NCI-H2029 treated with DMSO at 0.1 percent for 48 hours (cell line): ENCODE data around the gene KIRREL3.
A peak's percentile ranks its signal among the peaks of the same experiment; 100 is the strongest.

ENCODE experiments used
- DNase-seq: peaks from one replicate; lab custom pipeline; 2025; lab: John Stamatoyannopoulos, UW

Gene KIRREL3

DNA sequence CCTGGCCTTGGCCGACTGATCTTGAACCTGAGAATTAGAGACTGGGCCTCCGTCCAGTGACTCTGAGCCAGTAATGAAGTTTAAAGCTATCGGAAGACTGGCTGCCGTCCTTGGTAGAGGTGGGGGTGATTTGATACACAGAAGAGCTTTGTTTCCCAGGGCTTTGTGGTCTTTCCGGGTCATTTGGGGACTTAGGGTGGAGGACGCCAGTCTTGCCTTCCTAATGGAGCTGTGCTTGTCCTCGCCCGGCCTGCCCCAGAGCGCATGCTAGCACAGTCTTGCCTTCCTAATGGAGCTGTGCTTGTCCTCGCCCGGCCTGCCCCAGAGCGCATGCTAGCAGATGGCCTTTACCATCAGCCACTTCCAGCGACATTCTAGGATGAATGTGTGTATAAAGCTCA, 579.3 kb downstream of the KIRREL3 start:
- DNase-seq: no peak

DNA sequence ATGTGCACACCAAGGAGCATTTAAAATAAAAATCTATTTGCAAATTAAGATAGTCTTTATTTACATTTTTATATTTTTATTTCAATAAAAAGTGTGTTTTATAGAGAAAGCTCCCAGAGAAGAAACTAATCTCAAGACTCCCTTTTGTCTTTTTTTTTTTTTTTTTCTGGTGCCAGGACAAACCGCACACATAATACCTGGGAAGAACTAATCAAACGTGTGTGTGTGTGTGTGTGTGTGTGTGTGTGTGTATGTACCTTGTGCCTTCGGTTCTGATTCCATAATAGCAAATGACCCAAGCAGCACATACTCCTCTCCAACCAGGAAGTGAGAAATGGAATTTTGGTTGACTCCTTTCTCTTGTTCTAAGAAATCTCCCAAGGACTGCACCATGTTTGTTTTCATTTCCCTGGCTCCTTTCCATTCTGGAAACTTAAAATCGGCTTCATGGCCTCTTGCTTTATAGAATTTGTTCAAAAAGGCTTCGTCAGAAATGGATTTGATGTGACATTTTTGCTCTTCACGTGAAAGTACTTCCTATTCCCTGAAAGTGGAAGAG, 579.8 kb downstream of the KIRREL3 start:
- DNase-seq: no peak

DNA sequence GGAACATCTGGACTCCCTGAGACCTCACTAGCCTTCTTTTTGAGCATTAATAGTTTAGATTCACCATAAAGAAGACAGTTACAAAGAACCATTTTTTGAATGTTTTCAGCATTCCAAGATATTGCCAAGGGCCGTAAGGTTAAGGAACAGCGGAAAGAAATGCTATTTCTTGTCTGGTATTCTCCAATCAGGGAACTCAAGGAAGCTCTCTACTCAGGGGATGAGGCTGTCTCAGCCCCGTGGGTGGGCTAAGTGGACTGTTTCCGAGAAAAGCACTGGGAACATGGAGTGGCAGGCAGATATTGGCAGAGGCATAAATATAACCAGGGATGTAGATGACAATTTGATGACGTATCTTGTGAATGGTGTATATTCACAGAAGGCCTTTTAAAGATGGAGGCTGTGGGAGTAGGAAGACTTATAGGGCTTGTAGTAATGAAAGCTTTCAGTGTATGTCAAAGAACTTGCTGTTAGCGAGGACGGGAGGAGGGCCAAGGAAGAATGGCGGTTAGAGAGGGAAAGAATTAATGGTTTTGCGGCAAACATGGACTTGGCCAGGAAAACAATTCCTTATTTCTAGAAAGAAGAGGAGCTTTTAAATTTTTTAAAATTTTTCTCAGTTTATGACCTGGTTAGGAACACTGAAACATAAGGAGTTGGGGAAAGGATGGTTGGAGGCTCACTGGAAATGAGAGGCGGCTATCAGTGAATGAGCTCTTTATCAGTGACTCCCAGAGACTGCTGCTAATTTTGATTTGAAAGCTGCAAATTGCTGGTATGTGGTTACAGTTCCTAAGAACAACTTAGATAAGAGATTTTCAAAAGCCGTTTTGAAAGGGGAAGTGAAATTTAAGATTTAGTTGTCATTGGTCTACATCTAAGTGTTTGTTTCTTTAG, 580.5 kb downstream of the KIRREL3 start:
- no peak for DNase-seq

DNA sequence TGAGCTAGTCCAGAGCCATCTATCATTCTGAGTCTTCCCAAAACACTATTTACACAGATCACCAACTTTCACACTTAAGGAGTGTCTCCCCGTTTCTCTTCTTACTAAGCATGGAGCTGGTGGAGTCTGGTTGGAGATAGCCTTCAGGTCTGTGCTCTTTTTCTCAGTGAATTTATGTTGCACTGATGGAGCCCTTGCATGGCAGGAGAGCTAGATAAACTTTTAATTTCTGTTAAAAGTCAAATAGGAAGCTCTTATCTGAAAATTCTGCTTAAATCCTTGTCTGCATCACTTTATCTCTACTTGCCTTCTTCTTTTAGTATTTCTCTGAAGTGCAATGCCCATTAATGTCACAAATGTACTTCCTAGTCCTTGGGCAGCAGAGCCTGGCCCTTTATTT, 581.7 kb downstream of the KIRREL3 start:
- no peak for DNase-seq

DNA sequence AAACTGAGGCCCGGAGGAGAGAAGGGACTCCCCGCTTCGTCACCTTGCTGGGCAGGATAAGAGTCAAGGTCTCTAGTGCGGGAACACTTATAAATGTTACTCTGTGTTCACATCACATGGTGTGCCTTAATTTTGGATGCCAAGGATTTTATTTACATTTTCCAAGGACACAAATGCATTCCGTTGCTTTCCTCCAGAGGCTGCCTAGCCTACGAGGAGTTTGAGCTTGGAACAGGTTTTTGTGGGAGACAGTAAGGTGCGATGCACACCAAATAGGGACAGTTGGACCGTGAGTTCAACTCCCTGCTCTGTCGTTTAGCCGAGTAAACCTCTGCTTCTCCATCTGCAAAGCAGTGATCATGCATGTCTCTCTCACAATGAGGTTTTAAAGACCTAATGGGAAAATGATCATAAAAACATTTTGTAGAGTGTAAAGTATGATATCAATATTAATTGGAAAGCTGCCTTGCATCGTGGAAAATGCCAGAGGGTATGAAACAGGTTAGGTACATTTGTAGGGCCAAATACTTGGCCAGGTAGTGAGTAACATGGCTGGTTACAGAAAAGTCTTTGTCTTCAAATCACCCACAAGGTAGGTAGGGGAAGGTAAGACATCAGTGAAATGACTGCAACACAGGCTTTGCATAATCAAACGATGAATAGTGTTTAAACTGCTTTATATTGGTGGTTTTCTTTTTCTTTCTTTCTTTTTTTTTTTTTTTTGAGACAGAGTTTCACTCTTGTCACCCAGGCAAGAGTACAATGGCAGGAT, 583.3 kb downstream of the KIRREL3 start:
- DNase-seq: no peak

DNA sequence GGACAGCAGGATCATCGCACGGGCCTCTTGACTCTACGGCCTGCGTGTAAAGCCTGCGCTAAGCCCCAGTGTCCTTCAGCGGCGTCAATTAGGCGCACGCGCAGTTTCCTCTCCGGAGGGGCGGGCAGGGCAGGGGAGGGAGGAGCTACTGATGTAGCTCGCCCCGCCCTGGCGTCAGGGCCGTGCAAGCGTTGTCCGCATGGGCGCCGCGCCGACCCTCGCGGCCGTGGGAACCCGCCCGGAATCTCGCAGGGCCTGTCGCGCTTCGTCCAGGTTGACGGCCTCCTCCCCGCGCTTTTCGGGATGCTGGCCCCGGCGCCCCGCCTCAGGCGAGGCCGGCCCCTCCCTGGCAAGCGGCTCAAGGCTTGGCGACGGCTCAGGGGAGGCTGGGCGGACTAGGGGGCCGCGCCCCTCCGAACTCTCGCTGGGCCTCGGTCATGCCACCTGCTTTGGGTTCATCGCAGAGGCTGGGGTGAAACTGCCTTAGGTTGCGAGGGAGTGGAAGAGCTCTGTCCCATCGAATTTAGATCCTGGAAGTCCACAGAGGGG, 584.0 kb downstream of the KIRREL3 start:
- DNase-seq: peak; percentile 44

DNA sequence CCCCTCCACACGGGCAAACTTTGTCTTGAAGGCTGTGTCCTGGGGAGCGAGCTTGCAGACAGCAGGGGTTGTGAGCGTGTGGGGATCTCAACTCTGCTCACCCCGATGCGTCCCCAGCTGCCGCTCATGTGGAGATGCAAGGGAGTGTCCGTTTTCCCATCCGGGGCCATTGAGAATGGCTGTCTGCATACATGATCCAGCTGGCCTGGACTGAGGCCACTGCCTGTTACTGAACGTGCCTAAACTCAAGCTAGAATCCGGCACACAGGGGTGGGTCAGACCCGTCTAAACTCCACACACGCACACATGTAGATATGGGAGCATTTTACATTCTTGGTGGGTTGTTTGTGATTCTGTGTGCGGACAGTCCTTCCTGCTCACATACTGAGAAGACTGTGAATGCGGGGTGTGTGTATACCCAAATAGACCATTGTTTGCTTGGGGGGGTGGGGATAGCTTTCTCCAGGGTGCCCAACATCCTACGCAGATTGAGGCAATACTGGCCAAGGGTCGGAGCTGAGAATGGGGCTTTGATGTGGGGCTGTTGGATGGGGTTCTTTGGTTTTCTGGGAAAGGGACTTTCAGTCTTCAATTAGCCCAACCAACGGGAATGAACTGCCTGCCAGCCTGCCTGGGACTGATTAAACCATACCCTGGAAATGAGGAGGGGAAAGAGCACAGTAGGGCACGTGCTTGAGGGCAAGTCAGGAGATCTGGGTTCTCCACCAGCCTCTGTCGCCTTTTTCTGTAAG, 584.7 kb downstream of the KIRREL3 start:
- no peak for DNase-seq

DNA sequence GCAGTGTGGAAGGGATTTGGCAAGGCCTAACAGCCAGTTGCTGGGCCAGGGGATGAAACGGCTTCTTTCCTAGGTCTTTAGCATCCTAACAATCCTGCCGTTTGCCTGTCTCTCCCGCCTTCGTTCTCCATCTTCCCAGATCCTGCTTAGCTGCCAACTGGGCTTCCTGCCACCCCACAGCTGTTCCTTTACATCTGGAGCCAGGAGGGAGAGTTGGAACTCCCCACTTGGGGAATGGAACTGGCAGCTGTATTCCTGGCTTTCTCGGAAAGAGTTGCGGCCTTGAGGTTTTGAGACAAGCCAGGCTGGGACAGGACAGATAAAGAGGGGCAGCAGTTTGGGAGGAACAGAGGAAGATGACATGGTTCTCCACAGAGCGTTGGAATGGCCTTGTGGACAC, 585.4 kb downstream of the KIRREL3 start:
- no peak for DNase-seq

DNA sequence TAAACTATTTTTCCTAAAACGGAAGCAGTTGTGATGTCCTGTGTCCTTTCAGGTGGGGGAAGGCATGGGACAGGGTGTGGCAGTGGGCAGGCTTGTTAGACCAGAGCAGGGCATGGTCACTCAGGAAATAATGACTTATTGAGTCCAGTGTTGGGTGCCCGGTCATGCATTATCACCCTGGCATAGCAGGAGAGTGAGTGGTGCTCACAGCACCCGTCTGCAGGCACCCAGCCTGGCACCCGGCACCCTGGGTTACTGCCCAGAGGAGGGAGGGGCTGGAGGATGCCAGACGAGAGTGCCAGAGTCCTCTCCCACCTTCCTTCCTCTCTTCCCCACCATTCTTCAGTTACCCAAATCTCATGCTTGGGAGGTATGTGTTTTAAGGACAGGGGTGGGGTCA, 586.0 kb downstream of the KIRREL3 start:
- DNase-seq: no peak

DNA sequence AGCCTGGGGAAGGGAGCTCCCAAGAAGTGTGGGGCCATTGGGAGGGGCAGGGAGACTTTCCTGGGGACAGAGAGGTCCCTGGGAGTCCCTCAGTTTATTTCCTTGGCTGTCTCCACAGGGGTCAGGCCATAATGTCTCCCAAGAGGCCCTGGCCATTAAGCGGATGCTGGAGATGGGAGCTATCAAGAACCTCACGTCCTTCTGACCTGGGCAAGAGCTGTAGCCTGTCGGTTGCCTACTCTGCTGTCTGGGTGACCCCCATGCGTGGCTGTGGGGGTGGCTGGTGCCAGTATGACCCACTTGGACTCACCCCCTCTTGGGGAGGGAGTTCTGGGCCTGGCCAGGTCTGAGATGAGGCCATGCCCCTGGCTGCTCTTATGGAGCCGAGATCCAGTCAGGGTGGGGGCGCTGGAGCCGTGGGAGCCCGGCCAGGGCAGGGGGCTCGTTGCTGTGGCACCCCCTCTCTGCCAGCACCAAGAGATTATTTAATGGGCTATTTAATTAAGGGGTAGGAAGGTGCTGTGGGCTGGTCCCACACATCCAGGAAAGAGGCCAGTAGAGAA, 586.6 kb downstream of the KIRREL3 start:
- DNase-seq: no peak

DNA sequence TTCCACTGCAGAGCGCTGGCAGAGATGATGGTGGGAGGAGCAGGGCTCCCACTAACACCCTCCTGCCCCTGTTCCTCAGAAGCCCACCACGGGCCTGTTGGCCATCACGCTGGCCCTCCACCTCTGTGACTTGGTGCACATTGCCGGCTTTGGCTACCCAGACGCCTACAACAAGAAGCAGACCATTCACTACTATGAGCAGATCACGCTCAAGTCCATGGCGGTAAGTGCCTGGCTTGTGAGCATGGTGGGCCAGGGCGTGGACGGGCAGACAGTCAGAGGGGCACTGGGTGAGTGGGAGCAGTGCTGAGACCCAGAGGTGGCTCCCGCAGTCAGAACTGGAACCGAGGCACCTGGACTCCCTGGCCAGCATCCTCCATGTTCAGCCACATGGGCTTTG, 587.1 kb downstream of the KIRREL3 start:
- no peak for DNase-seq

DNA sequence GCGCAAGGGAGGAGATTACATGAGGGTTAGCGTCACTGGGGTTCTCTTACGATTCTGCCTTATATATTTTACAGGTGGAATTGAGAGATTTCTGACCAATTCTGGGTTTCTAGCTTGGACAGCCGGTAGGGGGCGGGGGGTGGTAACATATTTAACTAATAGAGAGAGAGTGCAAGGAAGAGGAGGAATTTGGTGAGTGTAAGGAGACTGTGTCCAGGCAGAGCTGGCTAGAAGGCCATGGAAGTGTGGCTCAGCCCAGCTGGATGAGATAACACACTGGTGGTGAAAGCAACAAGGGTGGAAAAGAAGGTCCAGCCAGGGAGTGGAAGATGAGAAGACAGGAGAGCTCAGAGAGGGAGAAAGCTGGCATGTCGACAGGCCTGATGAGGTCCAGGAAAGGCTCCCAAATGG, 588.6 kb downstream of the KIRREL3 start:
- no peak for DNase-seq

DNA sequence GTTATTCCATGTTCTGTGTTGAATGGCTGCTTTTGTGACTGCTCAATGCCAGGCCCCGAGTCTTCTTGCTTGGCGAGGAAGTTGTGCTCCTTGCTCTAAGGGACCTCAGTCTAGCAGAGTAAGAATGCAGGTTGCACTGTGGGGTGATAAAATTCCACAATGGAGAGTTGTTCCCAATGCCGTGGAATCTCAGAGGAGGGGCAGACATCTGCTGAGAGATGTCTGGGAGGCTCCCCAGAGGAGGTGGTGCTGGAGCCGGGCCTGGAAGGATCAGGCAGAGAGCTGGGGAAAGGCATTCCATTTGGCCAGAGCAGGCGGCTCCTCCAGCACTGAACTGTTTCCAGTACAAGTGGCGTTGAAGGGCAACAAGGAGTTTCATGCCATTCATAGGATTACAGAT, 589.9 kb downstream of the KIRREL3 start:
- no peak for DNase-seq

DNA sequence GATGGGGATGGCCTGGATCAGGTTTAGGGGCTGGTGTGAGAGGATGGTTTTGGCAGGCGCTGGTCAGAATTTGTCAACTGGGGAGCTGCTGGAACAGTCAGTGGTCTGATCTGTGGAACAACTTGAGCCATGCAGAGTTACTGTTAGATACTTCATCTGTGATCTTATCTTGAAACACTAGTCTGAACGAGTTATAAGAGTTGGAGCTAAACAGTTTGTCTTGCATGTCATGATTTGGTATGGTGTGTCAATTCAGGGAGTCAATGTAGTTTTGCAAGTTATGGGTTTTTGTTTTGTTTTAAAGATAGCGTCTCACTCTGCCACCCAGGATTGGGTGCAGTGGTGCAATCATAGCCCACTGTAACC, 591.0 kb downstream of the KIRREL3 start:
- no peak for DNase-seq

DNA sequence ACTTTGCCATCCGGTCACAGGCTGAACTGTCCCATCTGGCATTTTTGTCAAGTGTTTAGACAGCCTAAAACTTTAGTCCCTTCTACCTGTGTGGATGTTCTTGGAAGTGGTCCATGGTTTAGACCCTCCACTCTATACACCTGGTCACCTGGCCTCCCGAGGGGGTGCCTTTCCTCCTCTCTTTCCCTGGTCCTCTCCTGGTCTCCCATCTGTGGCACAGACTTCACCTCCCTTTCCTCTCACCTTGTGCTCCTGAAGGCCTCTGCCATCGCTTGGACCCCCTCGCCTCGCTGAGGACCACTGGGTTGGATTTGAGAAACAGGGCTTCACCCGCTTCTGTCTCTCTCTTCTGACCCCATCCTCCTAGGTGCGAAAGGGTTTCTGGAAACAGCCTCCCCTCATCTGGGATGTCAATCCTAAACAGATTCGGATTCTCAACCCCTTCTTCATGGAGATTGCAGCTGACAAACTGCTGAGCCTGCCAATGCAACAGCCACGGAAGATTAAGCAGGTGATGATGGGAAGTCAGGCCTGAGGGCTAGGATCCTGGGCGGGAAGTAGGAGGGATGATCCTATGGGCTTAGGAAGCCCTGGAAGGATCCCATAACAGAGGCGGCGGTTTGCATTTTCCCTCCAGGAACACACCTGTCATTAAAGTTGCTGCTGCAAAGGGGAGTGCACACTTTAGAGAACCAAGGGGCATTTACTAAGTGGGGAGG, 591.5 kb downstream of the KIRREL3 start:
- no peak for DNase-seq

DNA sequence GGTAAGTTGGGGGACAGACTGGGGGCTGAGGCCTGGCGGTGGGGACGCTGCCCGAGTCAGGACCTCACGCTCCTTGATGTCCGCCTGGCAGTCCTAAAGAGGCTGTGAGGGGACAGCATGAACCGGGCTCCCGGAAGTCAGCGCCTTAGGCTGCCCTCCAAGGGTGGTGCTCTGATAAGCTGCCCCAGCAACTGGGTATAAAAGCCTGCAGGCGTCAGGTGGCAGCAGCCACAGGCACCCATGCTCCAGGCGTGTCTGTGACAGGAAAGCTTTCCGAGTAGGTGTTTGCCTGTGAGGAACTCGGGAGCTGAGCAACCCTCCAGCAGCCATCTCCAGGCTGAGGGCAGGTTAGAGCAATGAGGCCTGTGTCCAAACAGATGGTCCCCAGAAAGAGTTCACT, 592.1 kb downstream of the KIRREL3 start:
- no peak for DNase-seq

DNA sequence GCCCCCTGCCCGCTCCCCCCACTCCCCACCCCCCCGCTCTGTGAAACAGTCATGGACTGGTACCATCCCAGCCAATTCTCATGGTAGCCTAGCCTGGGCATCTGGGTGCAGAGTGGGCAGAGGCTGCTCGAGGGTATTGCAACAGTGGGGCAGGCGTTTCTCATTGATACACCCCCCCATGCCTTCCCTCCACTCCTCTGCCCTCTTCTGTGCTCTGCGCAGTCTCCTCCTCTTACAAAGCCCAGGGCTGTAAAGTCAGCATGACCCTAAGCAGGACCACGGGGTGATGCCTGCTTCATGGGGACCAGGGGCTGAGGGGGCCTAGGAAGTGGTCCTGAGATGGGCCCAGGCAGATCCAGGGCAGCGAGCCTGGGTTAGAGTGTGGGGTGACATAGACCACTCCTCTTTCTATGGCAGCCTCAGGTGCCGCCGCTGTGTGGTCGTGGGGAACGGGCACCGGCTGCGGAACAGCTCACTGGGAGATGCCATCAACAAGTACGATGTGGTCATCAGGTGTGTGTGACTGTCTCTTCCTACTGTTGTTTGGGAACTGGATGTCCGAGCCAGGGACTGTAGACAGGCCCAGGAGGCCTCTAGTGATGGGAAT, 592.8 kb downstream of the KIRREL3 start:
- no peak for DNase-seq

DNA sequence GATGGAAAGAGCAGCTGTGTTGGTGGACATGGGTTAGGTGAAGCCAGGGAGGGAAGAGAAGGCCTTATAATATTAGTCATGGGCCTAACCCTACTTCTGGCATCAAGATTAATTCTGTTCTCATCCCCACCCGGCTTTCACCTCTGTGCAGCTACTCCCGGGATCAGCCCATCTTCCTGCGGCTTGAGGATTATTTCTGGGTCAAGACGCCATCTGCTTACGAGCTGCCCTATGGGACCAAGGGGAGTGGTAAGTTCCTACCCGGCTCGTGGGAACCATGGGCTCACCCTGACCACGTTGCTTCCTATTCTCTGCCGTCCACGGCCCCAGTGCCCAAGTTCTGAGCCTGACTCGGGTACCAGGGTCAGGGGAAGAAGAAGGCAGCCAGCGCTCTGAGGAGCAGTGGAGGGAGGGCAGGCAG, 593.5 kb downstream of the KIRREL3 start:
- DNase-seq: no peak

DNA sequence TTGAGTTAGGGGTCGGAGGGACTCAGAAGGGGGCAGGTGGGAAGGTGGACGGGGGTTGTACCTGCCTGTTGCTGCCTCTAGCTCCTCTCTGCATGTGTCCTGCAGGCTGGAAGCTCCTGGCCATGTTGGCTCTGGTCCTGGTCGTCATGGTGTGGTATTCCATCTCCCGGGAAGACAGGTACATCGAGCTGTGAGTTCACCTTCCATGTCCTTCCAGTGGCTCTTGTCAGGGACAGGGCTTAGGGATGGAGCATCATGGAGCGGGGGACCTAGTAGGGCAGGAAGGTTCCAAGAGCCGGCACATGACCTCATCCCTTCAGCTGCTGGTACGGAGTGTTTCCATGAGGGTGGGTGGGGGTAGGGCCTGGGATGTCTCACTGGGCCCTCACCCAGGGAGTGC, 594.2 kb downstream of the KIRREL3 start:
- no peak for DNase-seq

DNA sequence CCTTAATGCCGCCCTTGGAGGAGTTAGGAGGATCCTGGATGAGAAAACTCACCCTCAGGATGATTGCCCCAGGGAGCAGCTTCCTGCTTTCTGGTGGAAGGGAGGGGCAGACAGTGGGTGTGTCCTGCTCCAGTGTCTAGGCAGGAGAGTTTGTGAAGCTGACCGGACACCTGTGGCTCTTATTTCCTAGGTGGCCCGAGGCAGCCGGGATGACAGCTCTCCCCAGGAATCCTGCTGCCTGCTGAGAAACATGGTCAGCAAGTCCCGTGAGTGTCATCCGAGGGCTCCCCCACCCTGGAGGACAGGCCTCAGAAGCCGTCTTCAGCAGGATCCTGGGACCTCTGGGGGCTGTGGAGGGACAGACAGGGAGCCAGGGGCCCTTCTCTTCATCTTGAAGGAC, 594.7 kb downstream of the KIRREL3 start:
- no peak for DNase-seq

DNA sequence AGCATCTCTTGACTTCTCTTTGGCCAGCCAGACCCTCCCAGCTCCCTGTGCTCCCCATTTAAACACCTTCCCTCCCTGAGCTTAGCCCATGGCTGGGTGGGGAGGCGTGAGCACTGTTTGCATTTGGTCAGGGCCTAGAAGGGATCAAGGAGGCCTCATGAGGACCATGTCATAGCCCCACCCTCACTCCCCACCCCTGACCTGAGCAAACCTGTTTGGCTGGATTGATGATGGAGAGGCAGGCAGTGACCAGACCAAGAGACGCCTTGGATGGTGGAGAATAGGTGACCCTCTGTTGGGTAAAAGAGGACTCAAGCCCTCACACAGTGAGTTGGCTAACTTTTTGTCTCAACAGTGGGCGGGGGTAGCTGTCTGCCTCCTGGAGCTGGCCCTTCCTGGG, 595.2 kb downstream of the KIRREL3 start:
- no peak for DNase-seq
